ENCODE measurements around the gene CDKN2AIP.

- TF ChIP-seq SPI1 (IDR thresholded peaks at IDR 0.05; ENCODE audit: borderline replicate concordance, low read depth) = no peak
- no peak for TF ChIP-seq CTCF (IDR thresholded peaks at IDR 0.05; ENCODE audit: insufficient read depth, low read length)
- TF ChIP-seq POLR2AphosphoS5 (IDR thresholded peaks at IDR 0.05; ENCODE audit: low read depth) = no peak
- no peak for TF ChIP-seq GABPA (IDR thresholded peaks at IDR 0.05; ENCODE audit: low read depth)
Measured at GRCh38 chr4:183411291-183411861, 33.1 kb upstream of the CDKN2AIP start.

All from HL-60 (cell line).